ENCODE measurements around the gene PTPRM.

PTPRM gene

GRCh38 chr18:8188184-8188583 is 621.1 kb downstream of the PTPRM start:
- TF ChIP-seq CTCF (IDR thresholded peaks at IDR 0.05; ENCODE audit: low read depth, low read length), result no peak
- DNase-seq (ENCODE audit: low read depth, low spot score), result peak; percentile 58
- H3K4me3 ChIP-seq (ENCODE audit: low read depth, low read length), result no peak overlapping the region
- in situ Hi-C loops (cut with HindIII; ENCODE audit: low sequenced_read_pairs), result no loop called here

GRCh38 chr18:8190980-8191379 is 623.9 kb downstream of the PTPRM start:
- in situ Hi-C loops (cut with HindIII; ENCODE audit: low sequenced_read_pairs), result no loop called here
- H3K4me3 ChIP-seq (ENCODE audit: low read depth, low read length), result no peak overlapping the region
- no peak for TF ChIP-seq CTCF (IDR thresholded peaks at IDR 0.05; ENCODE audit: low read depth, low read length)
- DNase-seq (ENCODE audit: low read depth, low spot score), result no peak

GRCh38 chr18:8194431-8194830 is 627.3 kb downstream of the PTPRM start:
- in situ Hi-C loops (cut with HindIII; ENCODE audit: low sequenced_read_pairs), result no loop called here
- DNase-seq (ENCODE audit: low read depth, low spot score), result no peak
- no peak for TF ChIP-seq CTCF (IDR thresholded peaks at IDR 0.05; ENCODE audit: low read depth, low read length)
- no peak overlapping the region for H3K4me3 ChIP-seq (ENCODE audit: low read depth, low read length)

- no peak overlapping the region for H3K4me3 ChIP-seq (ENCODE audit: low read depth, low read length)
- DNase-seq (ENCODE audit: low read depth, low spot score), result no peak
- in situ Hi-C loops (cut with HindIII; ENCODE audit: low sequenced_read_pairs), result no loop called here
- TF ChIP-seq CTCF (IDR thresholded peaks at IDR 0.05; ENCODE audit: low read depth, low read length), result no peak
Measured at GRCh38 chr18:8196238-8196637, 629.1 kb downstream of the PTPRM start.

GRCh38 chr18:8197499-8197898 is 630.4 kb downstream of the PTPRM start:
- no peak for DNase-seq (ENCODE audit: low read depth, low spot score)
- in situ Hi-C loops (cut with HindIII; ENCODE audit: low sequenced_read_pairs), result no loop called here
- no peak for TF ChIP-seq CTCF (IDR thresholded peaks at IDR 0.05; ENCODE audit: low read depth, low read length)
- no peak overlapping the region for H3K4me3 ChIP-seq (ENCODE audit: low read depth, low read length)

- in situ Hi-C loops (cut with HindIII; ENCODE audit: low sequenced_read_pairs), result no loop called here
- TF ChIP-seq CTCF (IDR thresholded peaks at IDR 0.05; ENCODE audit: low read depth, low read length), result no peak
- no peak for DNase-seq (ENCODE audit: low read depth, low spot score)
Measured at GRCh38 chr18:8207996-8208395, 640.9 kb downstream of the PTPRM start.

GRCh38 chr18:8208716-8209115 is 641.6 kb downstream of the PTPRM start:
- no peak for DNase-seq (ENCODE audit: low read depth, low spot score)
- in situ Hi-C loops (cut with HindIII; ENCODE audit: low sequenced_read_pairs), result no loop called here

More at GRCh38 chr18:8207996-8208395, 640.9 kb downstream of the PTPRM start:
- H3K4me3 ChIP-seq (ENCODE audit: low read depth, low read length), result no peak overlapping the region

More at GRCh38 chr18:8208716-8209115, 641.6 kb downstream of the PTPRM start:
- H3K4me3 ChIP-seq (ENCODE audit: low read depth, low read length), result no peak overlapping the region
- TF ChIP-seq CTCF (IDR thresholded peaks at IDR 0.05; ENCODE audit: low read depth, low read length), result no peak
